Fibroblast of skin of left quadriceps (primary cell): ENCODE results near the gene ACAT2.
A peak's percentile ranks its signal among the peaks of the same experiment; 100 is the strongest.
"Not testable (repeated sequence)": the region's sequence is repeated elsewhere in the genome, so short reads cannot be mapped to it uniquely, and the experiment has no call there.

Source experiments
- DNase-seq, 2 experiments: peaks; one replicate each; pipeline ENCODE4 v3.0.0-alpha.2; 2013; ENCODE audit warnings: low read depth in 2 of 2

Gene ACAT2

DNA sequence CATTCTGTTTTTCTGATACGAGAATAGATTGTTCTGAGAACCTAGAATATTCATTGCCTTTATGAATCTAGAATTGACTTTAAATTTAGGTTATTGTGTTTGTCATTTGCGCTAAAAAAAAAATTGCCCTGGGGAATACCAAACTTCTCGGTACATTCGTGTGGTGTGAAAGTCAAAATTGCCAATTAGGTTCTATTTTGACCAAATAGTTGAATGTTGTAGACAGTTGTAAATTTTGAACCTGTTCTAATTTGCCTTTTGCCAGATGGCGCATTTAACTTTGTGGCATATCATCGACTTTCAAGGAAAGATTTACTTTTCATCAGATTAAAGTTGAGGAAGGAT, 31.5 kb upstream of the ACAT2 start:
- DNase-seq, result no peak

GRCh38 chr6:159732550-159732949, 29.3 kb upstream of the ACAT2 start:
- not testable (repeated sequence) for DNase-seq

DNA sequence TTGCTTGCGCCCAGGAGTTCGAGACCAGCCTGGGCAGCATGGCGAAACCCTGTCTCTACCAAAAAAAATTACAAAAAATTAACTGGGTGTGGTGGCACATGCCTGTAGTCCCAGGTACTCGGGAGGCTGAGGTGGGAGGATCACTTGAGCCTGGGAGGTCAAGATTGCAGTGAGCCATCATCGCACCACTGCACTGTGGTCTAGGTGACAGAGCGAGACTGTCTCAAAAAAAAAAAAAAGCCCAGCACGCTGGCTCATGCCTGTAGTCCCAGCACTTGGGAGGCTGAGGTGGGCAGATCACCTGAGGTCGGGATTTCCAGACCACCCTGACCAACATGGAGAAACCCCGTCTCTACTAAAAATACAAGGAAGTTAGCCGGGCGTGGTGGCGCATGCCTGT, 28.4 kb upstream of the ACAT2 start:
- not testable (repeated sequence) for DNase-seq

DNA sequence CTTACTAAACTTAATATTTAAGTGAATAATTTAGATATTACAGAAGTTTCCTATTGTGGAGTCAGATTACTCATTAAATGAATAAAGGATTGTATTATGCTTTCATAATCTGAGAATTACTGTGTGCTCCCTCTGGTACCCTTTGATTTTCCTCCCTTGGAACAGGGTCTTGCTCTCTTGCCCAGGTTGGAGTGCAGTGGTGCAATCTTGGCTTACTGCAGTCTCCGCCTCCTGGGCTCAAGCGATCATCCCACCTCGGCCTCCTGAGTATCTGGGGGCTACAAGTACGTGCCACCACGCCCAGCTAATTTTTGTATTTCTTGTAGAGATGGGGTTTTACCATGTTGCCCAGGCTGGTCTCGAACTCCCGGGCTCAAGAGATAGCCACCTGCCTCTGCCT, 24.9 kb upstream of the ACAT2 start:
- no peak for DNase-seq

DNA sequence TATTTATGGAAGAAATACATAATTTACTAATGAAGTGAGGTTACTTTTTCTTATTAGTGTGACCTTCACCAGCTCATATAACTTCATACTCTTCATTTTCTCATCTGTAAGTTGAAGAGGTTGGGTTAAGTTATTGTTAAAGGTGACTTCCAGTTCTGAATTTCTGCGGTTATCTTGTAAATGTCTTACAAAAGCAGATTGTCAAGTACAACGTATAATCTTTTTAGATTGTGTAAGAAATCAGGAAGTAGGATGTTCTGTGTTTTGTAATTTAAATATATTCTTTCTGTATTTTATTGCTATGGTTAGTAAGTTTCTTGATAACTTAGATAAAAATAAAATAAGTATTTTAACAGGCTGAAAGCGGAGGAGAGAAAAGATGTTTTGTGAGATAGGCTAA, 22.5 kb upstream of the ACAT2 start:
- DNase-seq, result no peak

DNA sequence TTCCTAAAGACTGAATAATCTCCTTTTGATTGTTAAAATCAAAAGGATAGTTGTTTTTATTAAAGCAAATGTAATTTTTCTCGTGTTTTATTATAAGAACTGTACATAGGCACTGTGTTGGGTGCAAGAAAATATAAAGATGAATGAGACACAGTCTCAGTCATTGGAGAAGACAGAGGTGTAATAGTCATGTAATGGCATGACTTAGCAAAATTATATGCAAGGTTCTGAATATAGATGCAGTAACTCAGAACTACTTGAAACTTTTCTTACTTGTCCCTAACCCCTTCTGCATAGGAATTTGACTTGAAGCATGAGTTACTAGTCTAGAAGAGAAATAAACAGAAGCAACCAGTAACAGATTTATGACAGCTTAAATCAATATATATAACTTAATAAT, 19.7 kb upstream of the ACAT2 start:
- no peak for DNase-seq

DNA sequence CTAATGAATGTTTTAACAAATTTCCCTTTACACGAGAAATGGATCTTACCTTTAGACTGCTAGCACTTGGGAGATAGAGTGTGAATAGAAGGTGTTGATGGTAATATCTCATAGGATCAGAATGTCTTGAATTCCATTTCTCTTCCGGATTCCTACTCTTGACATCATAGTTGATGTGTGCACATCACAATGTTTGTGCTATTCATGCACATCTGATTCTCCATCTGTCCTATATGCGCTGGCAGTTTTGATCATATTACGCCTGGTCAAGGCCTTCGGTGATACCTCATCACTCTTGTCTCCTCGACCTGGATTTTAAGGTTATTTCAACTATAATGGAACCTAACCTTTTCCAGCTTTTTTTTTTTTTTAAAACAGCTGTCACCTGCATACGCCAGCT, 16.8 kb upstream of the ACAT2 start:
- no peak for DNase-seq

GRCh38 chr6:159746759-159747158, 15.1 kb upstream of the ACAT2 start:
- DNase-seq, result no peak

GRCh38 chr6:159748127-159748526, 13.7 kb upstream of the ACAT2 start:
- not testable (repeated sequence) for DNase-seq

DNA sequence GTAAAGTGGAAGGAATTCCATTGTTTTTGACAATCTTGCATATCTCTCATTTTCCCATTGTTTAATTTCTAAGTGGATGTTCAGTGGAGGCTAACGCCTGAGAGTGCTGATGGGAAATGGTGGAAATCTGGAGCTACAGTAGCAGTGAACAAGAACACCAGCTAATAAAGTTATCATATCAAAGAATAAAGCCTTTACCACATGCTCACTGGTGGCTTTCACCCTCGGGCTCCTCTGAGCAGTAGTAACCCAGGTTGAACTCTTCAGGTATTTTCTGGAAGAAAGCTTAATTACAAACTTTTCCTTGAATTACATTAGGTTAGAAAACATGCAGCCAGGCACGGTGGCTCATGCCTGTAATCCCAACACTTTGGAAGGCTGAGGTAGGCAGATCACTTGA, 10.4 kb upstream of the ACAT2 start:
- no peak for DNase-seq

GRCh38 chr6:159753081-159753872, 8.6 kb upstream of the ACAT2 start:
- no peak for DNase-seq

DNA sequence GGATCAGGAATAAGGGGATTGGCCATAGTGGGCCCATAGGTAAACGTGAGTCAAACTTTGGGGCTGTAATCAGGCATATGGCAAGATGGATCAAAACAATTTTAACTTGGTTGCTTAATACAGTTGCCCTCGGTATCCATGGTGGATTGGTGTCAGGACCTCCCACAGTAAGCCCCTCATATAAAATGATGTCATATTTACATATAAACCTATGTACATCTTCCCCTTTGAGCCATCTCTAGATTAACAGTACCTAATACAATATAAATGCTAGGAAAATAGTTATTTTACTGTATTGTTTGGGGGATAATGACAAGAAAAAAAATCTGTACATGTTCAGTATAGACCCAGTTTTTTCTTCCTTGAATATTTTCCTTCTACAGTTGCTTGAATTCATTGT, 7.4 kb upstream of the ACAT2 start:
- DNase-seq, result no peak

GRCh38 chr6:159754959-159755914, 6.6 kb upstream of the ACAT2 start:
- no peak for DNase-seq

DNA sequence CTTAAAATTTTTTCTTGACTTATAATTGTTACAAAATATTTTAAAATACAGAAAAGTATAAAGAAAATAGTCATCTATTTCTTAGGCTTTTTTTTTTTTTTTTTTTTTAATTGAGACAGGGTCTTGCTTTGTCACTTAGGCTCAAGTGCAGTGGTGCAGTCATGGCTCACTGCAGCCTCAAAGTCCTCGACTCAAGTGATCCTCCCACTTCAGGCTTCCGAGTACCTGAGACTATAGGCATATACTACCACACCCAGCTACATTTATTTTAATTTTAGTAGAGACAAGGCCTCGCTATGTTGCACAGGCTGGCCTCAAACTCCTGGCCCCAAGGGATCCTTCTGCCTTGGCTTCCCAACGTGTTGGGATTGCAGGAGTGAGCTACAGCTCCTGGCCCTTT, 5.3 kb upstream of the ACAT2 start:
- DNase-seq, result no peak

DNA sequence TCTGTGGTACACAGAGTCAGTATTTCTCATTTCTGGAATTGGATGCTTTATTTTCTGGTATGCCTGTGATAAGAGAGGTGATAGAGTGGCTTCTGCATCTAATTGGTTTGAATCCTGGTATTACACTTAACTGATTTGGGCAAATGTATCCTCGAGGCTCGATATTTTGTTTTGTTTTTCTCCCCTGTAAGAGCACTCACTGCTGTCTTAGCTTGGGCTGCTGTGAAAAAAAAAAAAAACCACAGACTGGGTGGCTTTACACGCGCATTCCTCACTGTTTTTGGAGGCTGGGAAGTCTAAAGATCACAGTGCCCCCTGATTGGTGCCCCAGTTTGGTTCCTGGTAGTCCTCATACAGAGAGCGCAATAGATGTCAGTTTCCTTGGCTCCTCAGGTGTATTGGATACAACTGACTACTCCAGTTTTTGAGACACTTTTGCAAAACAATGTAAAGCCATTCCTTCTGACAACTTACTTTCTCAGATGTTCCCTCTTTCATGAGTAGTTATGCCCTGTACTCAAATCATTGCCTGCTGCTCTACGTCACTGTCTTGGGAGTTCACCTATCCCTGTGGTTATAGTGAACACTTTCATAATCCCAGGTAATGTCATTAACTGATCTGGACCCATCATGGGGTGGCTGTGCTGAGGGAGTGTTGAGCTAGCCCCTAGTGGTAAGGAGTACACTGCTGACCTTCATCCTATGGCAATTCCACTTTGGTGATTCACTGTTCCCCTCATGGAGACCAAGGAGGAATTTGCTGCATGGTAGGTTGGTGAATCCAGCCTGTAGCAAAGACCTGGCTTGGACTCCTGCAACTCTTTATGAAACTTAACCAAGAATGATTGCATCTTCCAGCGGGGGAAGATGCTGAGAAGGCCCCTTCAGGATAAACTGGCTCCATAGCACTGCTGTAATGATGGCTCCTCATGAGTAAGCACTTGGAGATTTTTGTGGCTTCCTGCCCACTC, 3.5 kb upstream of the ACAT2 start:
- DNase-seq, result peak; percentile 48 to 56

DNA sequence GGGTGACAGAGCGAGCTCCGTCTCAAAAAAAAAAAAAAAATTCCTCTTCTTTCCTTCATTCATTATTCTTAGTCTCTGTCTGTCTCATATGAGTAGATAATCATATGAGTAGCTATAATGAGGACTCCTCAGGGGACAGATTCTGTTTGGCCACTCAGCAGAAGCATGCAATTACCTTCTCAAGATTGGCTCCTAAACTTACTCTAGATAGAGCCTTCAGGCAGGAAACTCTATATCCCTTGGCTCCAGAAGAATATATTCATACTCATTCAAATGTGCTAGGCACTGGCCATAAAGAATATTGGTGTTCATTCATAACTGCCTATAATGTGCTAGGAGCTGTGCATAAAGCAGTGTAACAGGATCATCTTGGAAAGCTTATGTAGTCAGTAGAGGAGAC, 2.2 kb upstream of the ACAT2 start:
- no peak for DNase-seq

GRCh38 chr6:159760602-159761057, 1.2 kb upstream of the ACAT2 start:
- peak; percentile 80 for DNase-seq

DNA sequence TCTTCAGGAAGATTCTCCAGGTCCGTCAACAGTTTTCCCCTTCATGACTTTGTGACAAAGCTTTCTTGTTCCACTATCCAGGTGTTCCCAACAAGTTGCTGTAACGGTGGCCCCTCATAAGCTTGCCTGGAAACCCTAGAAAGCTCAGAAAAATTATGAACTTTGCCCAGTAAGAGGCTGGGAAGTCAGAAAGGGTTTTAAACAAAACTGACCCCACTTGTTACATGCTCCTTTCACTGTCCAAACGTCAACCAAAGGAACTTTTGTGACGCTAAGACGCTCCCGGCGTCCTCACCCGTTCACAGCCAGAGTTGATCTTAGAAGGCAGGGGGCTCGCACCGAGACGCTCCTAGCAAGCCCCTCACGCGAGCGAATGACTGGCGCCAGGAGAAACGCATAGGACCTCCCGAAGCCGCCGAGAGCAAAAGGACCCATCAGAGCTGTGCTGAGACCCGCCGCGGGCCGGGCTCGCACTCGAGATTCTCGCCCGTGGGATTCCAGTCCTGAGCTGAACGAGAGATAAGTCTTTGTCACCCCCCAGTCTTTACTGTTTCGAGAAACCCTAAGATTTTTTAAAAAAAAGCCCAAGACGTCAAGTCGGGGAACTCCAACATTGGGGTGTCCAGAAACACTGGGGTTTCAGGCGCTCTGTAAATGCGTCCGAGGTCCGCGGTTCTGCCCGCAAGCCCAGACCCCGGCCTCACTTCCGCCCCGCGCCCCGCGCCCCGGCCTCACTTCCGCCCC, 544 bp upstream of the ACAT2 start:
- no peak for DNase-seq

- DNase-seq, result no peak
Measured at GRCh38 chr6:159762681-159763293, 942 bp downstream of the ACAT2 start.

DNA sequence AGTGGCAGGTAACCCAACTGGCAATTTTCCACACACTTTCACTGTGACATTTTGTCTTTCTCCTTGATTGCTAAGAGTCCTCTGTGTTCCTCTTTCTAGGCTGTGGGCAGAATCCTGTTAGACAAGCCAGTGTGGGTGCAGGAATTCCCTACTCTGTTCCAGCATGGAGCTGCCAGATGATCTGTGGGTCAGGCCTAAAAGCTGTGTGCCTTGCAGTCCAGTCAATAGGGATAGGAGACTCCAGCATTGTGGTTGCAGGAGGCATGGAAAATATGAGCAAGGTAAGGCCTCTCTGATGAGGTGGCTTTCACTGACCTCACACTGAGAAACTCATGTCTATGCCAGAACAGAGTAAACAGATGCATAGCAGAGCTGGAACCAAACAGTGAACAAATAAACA, 5.1 kb downstream of the ACAT2 start:
- no peak for DNase-seq

- DNase-seq, result no peak
Measured at GRCh38 chr6:159769470-159769869, 7.6 kb downstream of the ACAT2 start.
